Stomach (tissue), 9 donors: ENCODE measurements around the gene LCN2. TPM values are rescaled to one million over a fixed set of nuclear protein-coding genes. Genes with fewer than 3 reads are reported as not detected.

Source experiments
- DNase-seq, 2 donors: peaks; one replicate each; pipeline versions ENCODE4 v3.0.0 to v3.0.0-alpha.2; 2013 to 2019
- H3K27ac ChIP-seq, 5 donors: fragments of 200-600 bp in 4 of 5; sonication (generic) in 4 of 5; one replicate each; pipeline ENCODE4 v1.5.1; 2013 to 2019; ENCODE audit warnings: mild to moderate bottlenecking in 1 of 5, moderate library complexity in 1 of 5
- H3K27me3 ChIP-seq, 3 donors: fragments of 200-600 bp; sonication (generic); one replicate each; pipeline ENCODE4 v1.5.1; 2017 to 2019; ENCODE audit warnings: mixed run types in 1 of 3
- H3K36me3 ChIP-seq, 4 donors: fragments of 200-600 bp; sonication (generic); 1 replicate in 3 of 4; 2 replicates in 1 of 4; pipeline ENCODE4 v1.5.1; 2016 to 2019
- H3K4me1 ChIP-seq, 4 donors: fragments of 200-600 bp; sonication (generic); one replicate each; pipeline ENCODE4 v1.5.1; 2016 to 2019
- H3K4me3 ChIP-seq, 4 donors: fragments of 200-600 bp; sonication (generic) in 3 of 4; one replicate each; pipeline ENCODE4 v1.5.1; 2016 to 2019; ENCODE audit warnings: mild to moderate bottlenecking in 1 of 4
- H3K9me3 ChIP-seq, 4 donors: fragments of 200-600 bp; sonication (generic); one replicate each; pipeline ENCODE4 v1.5.1; 2016 to 2019
- EP300 ChIP-seq: sonication (generic); formaldehyde crosslinking; IDR thresholded peaks from one replicate; pipeline ENCODE4 v1.6.1; 2017; ENCODE audit warnings: antibody characterized with exemption
- POLR2A ChIP-seq, 4 donors: fragments of 450-650 bp; IDR thresholded peaks; one replicate each; pipeline ENCODE4 v1.6.1; 2016; ENCODE audit warnings: antibody characterized with exemption in 4 of 4, control low read depth in 2 of 4, mild to moderate bottlenecking in 1 of 4, moderate library complexity in 1 of 4
- POLR2AphosphoS5 ChIP-seq, 3 donors: sonication (generic); formaldehyde crosslinking; IDR thresholded peaks; one replicate each; pipeline ENCODE4 v1.6.1; 2016; ENCODE audit warnings: antibody characterized with exemption in 3 of 3
- WGBS, 5 donors: extraction: QIAGEN DNeasy Blood & Tissue Kit in 3 of 5; methylation state at CpG; one replicate each; pipeline versions ENCODE4 v1.1.5 to v1.1.7; 2013 to 2018; 5-methylcytosine and 5-hydroxymethylcytosine counted together
- intact Hi-C: fragments of 100-400 bp; cut with DNase I; formaldehyde crosslinking; loops from one replicate; pipeline ENCODE4 v1.15.1; 2023; ENCODE audit warnings: low total_unique reads
- polyA plus RNA-seq, 3 donors: library from polyadenylated mRNA; stranded (reverse); fragments of 200-250 nt; gene quantifications; one replicate each; pipeline ENCODE4 v1.2.3, GENCODE V29; 2013
- total RNA-seq, 5 donors: library from RNA; depleted of rRNA; stranded (reverse); fragments of >200 nt; gene quantifications; one replicate each; pipeline versions ENCODE4 v1.1.0 to v1.2.3, GENCODE V29; 2014 to 2016
- TF ChIP-seq, protein P1 (sequence below), 7 experiments: fragments of 450-650 bp in 4 of 7; fragments of 200-600 bp in 3 of 7; sonication (generic) in 3 of 7; IDR thresholded peaks; one replicate each; pipeline ENCODE4 v1.5.1; 2016 to 2019; ENCODE audit warnings: antibody characterized with exemption in 7 of 7, control low read depth in 2 of 7, mild to moderate bottlenecking in 1 of 7
- donor health status: healthy with polysubstance abuse.
- donor health status: Bipolar disorder and iron deficiency.
- donor health status: healthy.

LCN2 gene
- total and polyA plus RNA-seq, 8 donors, result 10.8 to 922 (median 383) TPM; not detected in 1

DNA sequence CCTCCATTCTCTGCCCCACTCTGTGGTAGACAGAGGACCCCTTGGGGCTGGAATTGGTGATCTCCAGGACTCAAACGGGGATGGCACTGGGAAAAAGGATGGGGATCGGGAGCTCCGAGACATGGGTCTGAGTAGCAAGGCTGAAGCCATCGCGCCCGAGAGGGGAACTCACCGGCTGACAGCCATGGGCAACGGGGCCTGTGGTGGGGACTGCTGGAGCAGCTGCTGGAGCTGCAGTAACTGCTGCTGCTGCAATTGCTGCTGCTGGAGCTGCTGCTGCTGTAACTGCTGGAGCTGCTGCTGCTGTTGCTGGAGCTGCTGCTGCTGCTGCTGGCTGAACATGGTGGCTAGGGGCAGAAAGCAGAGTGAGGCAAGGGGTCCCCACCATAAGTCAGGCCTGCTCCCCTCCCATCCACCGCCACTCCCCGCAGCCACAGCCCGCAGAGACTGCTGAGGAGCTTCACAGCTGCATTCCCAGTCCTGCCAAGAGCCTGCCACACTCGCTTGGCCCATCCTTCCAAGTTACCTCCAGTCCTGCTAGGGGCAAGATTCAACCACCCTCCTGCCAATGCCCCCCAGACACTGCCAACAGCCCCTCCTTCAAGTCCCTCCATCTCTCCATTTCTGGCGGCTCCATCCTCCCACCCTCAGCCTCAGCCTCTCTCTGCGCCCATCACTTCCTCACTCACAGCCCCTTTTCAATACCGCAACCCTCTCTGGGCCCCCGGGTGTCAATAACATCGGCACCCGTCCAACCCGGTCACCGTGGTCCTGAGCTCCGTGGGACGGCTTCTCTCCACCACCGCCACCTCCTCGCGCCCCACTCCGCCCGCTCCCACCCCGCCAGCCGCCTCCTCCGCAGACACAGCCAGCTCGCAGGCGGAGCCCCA lies 41.5 kb downstream of the LCN2 start:
- intact Hi-C loops, result no loop called here

DNA sequence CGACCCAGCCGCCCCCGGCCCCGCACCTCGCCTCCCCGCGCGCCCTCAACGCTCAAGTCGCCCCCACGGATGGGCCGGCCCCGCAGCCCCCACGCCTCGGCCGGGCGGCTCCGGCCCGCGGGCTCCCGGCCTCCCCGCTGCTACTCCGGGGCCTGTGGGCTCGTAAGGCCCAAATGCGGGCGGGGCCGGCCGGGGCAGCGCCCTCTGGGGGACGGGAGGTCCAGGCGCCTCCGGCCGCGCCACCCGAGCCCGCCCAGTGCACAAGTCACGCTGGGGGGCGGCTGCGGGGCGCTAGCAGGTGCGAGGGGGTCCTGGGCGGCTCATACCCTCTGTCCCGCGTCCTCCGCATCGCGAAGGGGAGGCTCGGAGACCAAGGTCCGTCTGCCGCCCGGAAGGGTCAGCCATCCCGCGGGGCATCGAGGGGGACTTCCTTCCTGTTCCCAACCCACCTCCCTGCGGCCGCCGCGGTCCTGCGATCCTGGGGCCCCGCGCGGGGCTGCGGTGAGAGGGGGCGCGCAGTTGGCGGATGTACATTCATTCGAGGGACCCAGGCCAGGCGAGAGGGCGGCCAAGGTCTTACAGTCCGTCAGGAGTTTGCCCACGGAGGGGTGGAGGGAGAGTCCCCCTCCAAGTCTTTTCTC lies 42.3 kb downstream of the LCN2 start, which contains the start of gene CIZ1:
TSS of gene CIZ1 (minus strand) at position 167 of the 641 bp plus-strand sequence. CDS start 715 bp downstream, outside the sequence.
- Histone ChIP-seq H3K4me3 (peak within 1 kb of the TSS; percentile 66 to 97 (median 86)), H3K36me3 (peaks cover 0 to 27% (median 25%) of the 10 kb centered on the region in 4 donors), H3K4me1 (peaks cover 20 to 40% (median 30%) of the 10 kb centered on the region in 4 donors), H3K9me3 (no peaks in the 10 kb centered on the region), H3K27ac (peak within 1 kb of the TSS; percentile 88 to 97 (median 94)), H3K27me3 (no peaks in the 10 kb centered on the region)
- peak; percentile 84 to 95 for DNase-seq
- intact Hi-C loops, result no loop called here
- WGBS, 5 donors, result 0 to 2% (median 1%) methylated on average over 17 to 71 of the region's 71 CpGs
- TF ChIP-seq POLR2AphosphoS5 (IDR thresholded peaks at IDR 0.05) (peak; percentile 31 to 56 (median 54)), POLR2A (IDR thresholded peaks at IDR 0.05) (no peak)
- TF ChIP-seq, protein P1, sequence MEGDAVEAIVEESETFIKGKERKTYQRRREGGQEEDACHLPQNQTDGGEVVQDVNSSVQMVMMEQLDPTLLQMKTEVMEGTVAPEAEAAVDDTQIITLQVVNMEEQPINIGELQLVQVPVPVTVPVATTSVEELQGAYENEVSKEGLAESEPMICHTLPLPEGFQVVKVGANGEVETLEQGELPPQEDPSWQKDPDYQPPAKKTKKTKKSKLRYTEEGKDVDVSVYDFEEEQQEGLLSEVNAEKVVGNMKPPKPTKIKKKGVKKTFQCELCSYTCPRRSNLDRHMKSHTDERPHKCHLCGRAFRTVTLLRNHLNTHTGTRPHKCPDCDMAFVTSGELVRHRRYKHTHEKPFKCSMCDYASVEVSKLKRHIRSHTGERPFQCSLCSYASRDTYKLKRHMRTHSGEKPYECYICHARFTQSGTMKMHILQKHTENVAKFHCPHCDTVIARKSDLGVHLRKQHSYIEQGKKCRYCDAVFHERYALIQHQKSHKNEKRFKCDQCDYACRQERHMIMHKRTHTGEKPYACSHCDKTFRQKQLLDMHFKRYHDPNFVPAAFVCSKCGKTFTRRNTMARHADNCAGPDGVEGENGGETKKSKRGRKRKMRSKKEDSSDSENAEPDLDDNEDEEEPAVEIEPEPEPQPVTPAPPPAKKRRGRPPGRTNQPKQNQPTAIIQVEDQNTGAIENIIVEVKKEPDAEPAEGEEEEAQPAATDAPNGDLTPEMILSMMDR (IDR thresholded peaks at IDR 0.05), result peak in 5 of 7 experiments; percentile 16 to 90 (median 75)

More for the DNA sequence above, 41.5 kb downstream of the LCN2 start:
- H3K4me1 ChIP-seq, result peaks cover 20 to 40% (median 30%) of the 10 kb centered on the region in 4 donors
- TF ChIP-seq EP300 (no peak), POLR2AphosphoS5 (IDR thresholded peaks at IDR 0.05) (no peak), POLR2A (IDR thresholded peaks at IDR 0.05) (no peak)
- TF ChIP-seq, protein P1 (IDR thresholded peaks at IDR 0.05), result no peak
- no peaks in the 10 kb centered on the region for H3K27me3 ChIP-seq
- H3K9me3 ChIP-seq, result no peaks in the 10 kb centered on the region
- peaks cover 1 to 35% (median 32%) of the 10 kb centered on the region in 4 donors for H3K36me3 ChIP-seq
- no peak for DNase-seq
- peak overlapping the region; percentile 66 to 97 (median 86) for H3K4me3 ChIP-seq
- peak overlapping the region; percentile 88 to 97 (median 94) for H3K27ac ChIP-seq
- 19 to 25% (median 20%) methylated on average over 24 to 32 of the region's 32 CpGs for WGBS, 5 donors

DNA sequence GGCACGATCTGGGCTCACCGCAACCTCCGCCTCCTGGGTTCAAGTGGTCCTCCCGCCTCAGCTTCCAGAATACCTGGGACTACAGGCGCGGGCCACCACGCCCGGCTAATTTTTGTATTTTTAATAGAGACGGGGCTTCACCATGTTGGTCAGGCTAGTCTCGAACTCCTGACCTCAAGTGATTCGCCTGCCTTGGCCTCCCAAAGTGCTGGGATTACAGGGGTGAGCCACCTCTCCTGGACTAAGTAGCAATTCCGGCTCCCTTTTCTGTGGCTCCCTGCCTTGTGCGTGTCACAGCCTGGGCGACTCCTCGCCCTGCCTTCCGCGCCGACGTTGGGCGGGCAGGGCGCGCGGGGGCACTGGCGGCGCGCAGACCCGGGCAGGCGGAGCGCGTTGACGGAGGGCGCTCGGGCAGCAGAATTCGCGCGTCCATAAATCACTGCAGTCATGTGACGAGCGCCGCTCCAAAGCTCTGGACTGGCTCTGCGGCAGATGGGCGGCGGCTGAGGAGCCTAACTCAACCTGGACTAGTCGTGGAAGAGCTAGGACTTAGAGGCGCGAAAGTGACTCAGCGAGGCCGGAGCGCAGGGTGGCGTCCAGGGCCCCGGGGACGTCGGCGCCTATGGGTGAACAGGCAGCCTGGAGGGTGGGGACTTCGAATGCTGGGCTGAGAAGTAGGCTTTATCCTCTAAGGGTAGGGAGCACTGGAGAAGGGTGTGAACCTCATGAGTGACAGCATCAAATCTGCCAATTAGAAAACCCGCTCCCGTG lies 43.5 kb downstream of the LCN2 start:
- peaks cover 0 to 19% (median 15%) of the 10 kb centered on the region in 4 donors for H3K36me3 ChIP-seq
- H3K4me3 ChIP-seq, result peak overlapping the region; percentile 66 to 97 (median 86)
- H3K27me3 ChIP-seq, result no peaks in the 10 kb centered on the region
- peak overlapping the region; percentile 88 to 97 (median 94) for H3K27ac ChIP-seq
- no peak for TF ChIP-seq POLR2A (IDR thresholded peaks at IDR 0.05)
- TF ChIP-seq POLR2AphosphoS5 (IDR thresholded peaks at IDR 0.05), result peak; percentile 76 to 94 (median 77)
- TF ChIP-seq, protein P1 (IDR thresholded peaks at IDR 0.05), result peak in 1 of 7 experiments; percentile 29
- 9 to 16% (median 13%) methylated on average over 36 to 56 of the region's 56 CpGs for WGBS, 5 donors
- no peaks in the 10 kb centered on the region for H3K9me3 ChIP-seq
- peak; percentile 87 to 94 for DNase-seq
- intact Hi-C loops, result no loop called here
- H3K4me1 ChIP-seq, result peaks cover 20 to 40% (median 30%) of the 10 kb centered on the region in 4 donors
